Left ventricle myocardium inferior (tissue), 1 donor: ENCODE data around the gene CAMK2N2. TPM values are rescaled to one million over a fixed set of nuclear protein-coding genes. Genes with fewer than 3 reads are reported as not detected.

Experiments used
- DNase-seq: peaks from one replicate; pipeline ENCODE4 v3.0.0-alpha.2; 2020
- H3K27ac ChIP-seq: fragments of 200-600 bp; replicated peaks from 2 replicates; pipeline ENCODE4 v1.8.0; 2021
- H3K27me3 ChIP-seq: fragments of 200-600 bp; 2 replicates; pipeline ENCODE4 v1.8.0; 2021; ENCODE audit warnings: low read depth
- H3K36me3 ChIP-seq: fragments of 200-600 bp; 2 replicates; pipeline ENCODE4 v1.8.0; 2021
- H3K4me1 ChIP-seq: fragments of 200-600 bp; 2 replicates; pipeline ENCODE4 v1.8.0; 2021
- H3K4me3 ChIP-seq: fragments of 200-600 bp; 2 replicates; pipeline ENCODE4 v1.8.0; 2021; ENCODE audit warnings: mild to moderate bottlenecking, moderate library complexity
- H3K9me3 ChIP-seq: fragments of 200-600 bp; replicated peaks from 2 replicates; pipeline ENCODE4 v1.8.0; 2021
- intact Hi-C: fragments of 100-400 bp; cut with micrococcal nuclease; formaldehyde crosslinking; loops from one replicate; pipeline ENCODE4 v1.11.0; 2022
- total RNA-seq: library from RNA; stranded (reverse); fragmentation: NEBNext Ultra II Directional; extraction: Animal tissue kit (Norgen Biotek cat#: 25700); gene quantifications from one replicate; pipeline ENCODE4 v1.2.1, GENCODE V29; 2021
- TF ChIP-seq, protein P1 (sequence below): fragments of 200-600 bp; IDR thresholded peaks from 2 replicates; pipeline ENCODE4 v1.8.0; 2021; ENCODE audit warnings: antibody characterized with exemption, mild to moderate bottlenecking, borderline replicate concordance
- donor health status: DM: no; HTN: yes; CAD: no; lungs with severe emphysema.

CAMK2N2 gene
- total RNA-seq, 1 donor from 2014 or later = 0.16 TPM

DNA sequence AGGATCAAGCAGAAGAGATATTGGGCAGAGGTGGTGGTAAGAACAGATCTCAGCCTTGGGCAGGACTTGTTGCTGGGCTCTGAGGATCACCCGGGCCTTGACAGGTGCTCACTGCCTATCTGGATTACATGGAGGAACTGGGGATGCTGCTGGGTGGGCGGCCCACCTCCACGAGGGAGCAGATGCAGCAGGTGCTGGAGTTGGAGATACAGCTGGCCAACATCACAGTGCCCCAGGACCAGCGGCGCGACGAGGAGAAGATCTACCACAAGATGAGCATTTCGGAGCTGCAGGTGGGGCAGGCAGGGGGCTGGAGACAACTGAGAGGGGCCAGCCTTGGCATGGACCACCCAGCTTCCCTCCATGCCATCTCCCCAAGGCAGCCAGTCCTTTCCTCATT is 22.3 kb upstream of the CAMK2N2 start:
- Histone ChIP-seq H3K27me3 (peaks cover 20% of the 10 kb centered on the region), H3K9me3 (no peaks in the 10 kb centered on the region), H3K27ac (no peak overlapping the region), H3K4me3 (no peak overlapping the region), H3K36me3 (no peaks in the 10 kb centered on the region), H3K4me1 (peaks cover 5% of the 10 kb centered on the region)
- intact Hi-C loops = no loop called here
- TF ChIP-seq, protein P1, sequence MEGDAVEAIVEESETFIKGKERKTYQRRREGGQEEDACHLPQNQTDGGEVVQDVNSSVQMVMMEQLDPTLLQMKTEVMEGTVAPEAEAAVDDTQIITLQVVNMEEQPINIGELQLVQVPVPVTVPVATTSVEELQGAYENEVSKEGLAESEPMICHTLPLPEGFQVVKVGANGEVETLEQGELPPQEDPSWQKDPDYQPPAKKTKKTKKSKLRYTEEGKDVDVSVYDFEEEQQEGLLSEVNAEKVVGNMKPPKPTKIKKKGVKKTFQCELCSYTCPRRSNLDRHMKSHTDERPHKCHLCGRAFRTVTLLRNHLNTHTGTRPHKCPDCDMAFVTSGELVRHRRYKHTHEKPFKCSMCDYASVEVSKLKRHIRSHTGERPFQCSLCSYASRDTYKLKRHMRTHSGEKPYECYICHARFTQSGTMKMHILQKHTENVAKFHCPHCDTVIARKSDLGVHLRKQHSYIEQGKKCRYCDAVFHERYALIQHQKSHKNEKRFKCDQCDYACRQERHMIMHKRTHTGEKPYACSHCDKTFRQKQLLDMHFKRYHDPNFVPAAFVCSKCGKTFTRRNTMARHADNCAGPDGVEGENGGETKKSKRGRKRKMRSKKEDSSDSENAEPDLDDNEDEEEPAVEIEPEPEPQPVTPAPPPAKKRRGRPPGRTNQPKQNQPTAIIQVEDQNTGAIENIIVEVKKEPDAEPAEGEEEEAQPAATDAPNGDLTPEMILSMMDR = no peak
- no peak for DNase-seq

DNA sequence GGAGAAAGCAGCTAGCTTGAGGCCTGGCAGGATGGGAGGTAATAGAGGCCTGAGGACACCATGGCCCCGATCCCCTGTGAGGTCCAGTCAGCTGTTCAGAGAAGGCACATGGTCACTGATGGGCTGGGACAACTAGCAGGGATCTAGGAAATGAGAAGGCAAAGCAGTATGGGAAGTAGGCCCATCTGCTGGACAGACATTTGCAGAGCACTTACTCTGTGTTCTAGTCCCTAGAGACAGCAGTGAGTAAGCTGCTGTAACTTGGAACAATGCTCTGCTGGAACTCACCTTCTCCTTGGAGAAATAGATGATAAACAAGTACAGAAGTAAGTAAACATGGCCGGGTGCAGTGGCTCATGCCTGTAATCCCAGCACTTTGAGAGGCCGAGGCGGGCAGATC is 21.6 kb upstream of the CAMK2N2 start:
- TF ChIP-seq, protein P1 = no peak
- Histone ChIP-seq H3K36me3 (no peaks in the 10 kb centered on the region), H3K9me3 (no peaks in the 10 kb centered on the region), H3K27ac (no peak overlapping the region), H3K27me3 (peaks cover 21% of the 10 kb centered on the region), H3K4me1 (peaks cover 5% of the 10 kb centered on the region), H3K4me3 (no peak overlapping the region)
- DNase-seq = no peak
- intact Hi-C loops = no loop called here

DNA sequence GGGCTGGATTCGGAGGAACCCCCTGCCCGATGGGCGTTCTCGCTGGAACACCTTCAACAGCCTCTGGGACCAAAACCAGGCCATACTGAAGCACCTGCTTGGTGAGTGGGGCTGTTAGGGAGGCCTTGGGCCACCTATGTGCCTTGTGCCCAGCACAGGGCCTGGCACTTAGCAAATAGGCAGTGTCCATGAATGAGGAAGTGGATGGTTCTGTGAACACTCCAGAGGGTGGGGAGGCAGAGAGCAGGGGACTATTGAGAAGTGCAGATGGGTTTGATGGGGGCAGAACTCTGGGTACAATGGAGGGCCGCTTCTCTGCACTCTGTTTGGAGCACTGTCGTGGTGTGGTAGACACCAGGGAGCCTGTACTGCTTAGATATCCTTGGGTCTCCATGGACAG is 16.0 kb upstream of the CAMK2N2 start:
- Histone ChIP-seq H3K9me3 (no peaks in the 10 kb centered on the region), H3K27me3 (peaks cover 61% of the 10 kb centered on the region), H3K4me1 (no peaks in the 10 kb centered on the region), H3K27ac (no peak overlapping the region), H3K4me3 (no peak overlapping the region), H3K36me3 (no peaks in the 10 kb centered on the region)
- DNase-seq = no peak
- TF ChIP-seq, protein P1 = no peak
- intact Hi-C loops = no loop called here

DNA sequence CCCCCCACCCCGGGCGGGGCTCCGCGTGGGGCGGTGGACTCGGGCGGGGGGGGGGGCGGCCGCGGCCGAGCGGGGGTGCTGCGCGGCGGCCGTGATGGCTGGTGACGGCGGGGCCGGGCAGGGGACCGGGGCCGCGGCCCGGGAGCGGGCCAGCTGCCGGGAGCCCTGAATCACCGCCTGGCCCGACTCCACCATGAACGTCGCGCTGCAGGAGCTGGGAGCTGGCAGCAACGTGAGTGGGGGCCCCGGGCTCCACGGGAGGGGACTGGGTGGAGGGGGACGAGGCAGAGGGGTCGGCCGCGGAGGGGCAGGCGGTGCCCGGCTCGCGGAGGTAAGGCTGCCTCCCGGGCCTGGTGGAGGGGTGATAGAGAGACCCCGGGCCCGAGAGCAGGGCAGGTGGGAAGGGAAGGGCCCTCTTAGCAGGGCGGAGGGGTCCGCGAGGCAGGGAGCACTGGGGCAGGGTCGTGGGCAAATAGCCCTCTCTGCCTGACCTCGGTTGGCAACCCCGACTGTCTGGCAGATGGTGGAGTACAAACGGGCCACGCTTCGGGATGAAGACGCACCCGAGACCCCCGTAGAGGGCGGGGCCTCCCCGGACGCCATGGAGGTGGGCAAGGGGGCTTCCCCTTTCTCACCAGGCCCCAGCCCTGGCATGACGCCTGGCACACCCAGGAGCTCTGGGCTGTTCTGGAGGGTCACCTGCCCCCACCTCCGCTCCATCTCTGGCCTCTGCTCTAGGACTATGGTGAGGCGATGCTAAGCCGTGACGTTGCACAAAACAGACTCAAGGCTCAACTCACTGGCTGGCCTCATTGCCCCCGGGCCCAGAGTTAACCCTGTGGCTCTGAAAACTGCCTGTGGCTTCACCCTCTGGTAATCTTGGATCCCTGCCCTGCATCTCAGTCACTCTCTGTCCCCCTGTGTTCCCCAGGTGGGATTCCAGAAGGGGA is 14.9 kb upstream of the CAMK2N2 start, which contains the start of gene ECE2:
Gene ECE2, plus strand, starts transcription at position 62 of the 950 bp plus-strand sequence. Its CDS starts 132 bp downstream, at position 194.
- Histone ChIP-seq H3K27ac (no peak within 1 kb of the TSS), H3K36me3 (no peaks in the 10 kb centered on the region), H3K4me3 (peak within 1 kb of the TSS; percentile 34), H3K27me3 (peaks cover 63% of the 10 kb centered on the region), H3K4me1 (no peaks in the 10 kb centered on the region), H3K9me3 (no peaks in the 10 kb centered on the region)
- TF ChIP-seq, protein P1 = no peak
- intact Hi-C loops = no loop called here
- DNase-seq = no peak

DNA sequence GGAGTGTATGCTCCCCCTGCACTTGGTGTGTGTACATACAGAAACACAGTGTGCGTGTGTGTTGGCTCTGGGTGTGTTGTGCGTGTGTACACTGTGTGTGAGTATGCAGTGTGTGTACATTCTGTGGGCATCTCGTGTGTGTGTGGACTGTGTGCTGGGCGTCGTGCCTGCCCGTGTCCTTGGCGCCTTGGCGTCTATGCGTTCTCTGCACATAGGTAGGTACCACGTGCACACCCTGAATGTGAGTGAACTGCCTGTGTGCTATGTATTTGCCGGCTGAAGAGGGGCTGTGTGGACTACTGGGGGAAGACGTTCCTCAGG is 14.0 kb upstream of the CAMK2N2 start:
- Histone ChIP-seq H3K4me3 (no peak overlapping the region), H3K36me3 (no peaks in the 10 kb centered on the region), H3K4me1 (no peaks in the 10 kb centered on the region), H3K27me3 (peaks cover 71% of the 10 kb centered on the region), H3K27ac (no peak overlapping the region), H3K9me3 (no peaks in the 10 kb centered on the region)
- TF ChIP-seq, protein P1 = no peak
- no peak for DNase-seq
- intact Hi-C loops = no loop called here
